Measurements from ENCODE around the gene MAGEL2. TPM values are rescaled to one million over a fixed set of nuclear protein-coding genes. Genes with fewer than 3 reads are reported as not detected.
"Not testable (repeated sequence)": the region's sequence is repeated elsewhere in the genome, so short reads cannot be mapped to it uniquely, and the experiment has no call there.

The MAGEL2 gene
- total RNA-seq, 1 donor from 2014 or later = 0.12 TPM

GRCh38 chr15:23616536-23616935 lies 31.1 kb downstream of the MAGEL2 start:
- no peak for DNase-seq (ENCODE audit: extremely low read depth, low read depth, low spot score)

GRCh38 chr15:23606226-23606625 lies 41.4 kb downstream of the MAGEL2 start:
- DNase-seq (ENCODE audit: extremely low read depth, low read depth, low spot score) = no peak

- DNase-seq (ENCODE audit: extremely low read depth, low read depth, low spot score) = no peak
Measured at GRCh38 chr15:23602124-23602523, 45.5 kb downstream of the MAGEL2 start.

GRCh38 chr15:23599053-23599452 lies 48.6 kb downstream of the MAGEL2 start:
- no peak for DNase-seq (ENCODE audit: extremely low read depth, low read depth, low spot score)

GRCh38 chr15:23597278-23597677 lies 50.4 kb downstream of the MAGEL2 start:
- DNase-seq (ENCODE audit: extremely low read depth, low read depth, low spot score) = not testable (repeated sequence)

GRCh38 chr15:23596736-23597135 lies 50.9 kb downstream of the MAGEL2 start:
- no peak for DNase-seq (ENCODE audit: extremely low read depth, low read depth, low spot score)

- no peak for DNase-seq (ENCODE audit: extremely low read depth, low read depth, low spot score)
Measured at GRCh38 chr15:23595368-23595767, 52.3 kb downstream of the MAGEL2 start.

GRCh38 chr15:23594252-23594770 lies 53.4 kb downstream of the MAGEL2 start:
- no peak for DNase-seq (ENCODE audit: extremely low read depth, low read depth, low spot score)

Other genes with a start within 250 kb of the MAGEL2 start
- not detected in 2 replicates for gene GOLGA6L2, start 200.6 kb downstream of the MAGEL2 start, total RNA-seq
- 0.41 and 0.58 TPM in 2 replicates for gene MKRN3, start 82.2 kb downstream of the MAGEL2 start, total RNA-seq
- 47.8 and 63.3 TPM in 2 replicates for gene NDN, start 39.4 kb upstream of the MAGEL2 start, total RNA-seq

Data from glomerular endothelial cell (primary cell).